K562 (cell line): Measurements from ENCODE around the gene HSPB6. TPM values are rescaled to one million over a fixed set of nuclear protein-coding genes. Genes with fewer than 3 reads are reported as not detected.

Experiments
- ATAC-seq: fragments of 200-7000 bp; cut with Tn5 transposase; 3 replicates; pipeline ENCODE4 v1.9.1; 2020; ENCODE audit warnings: moderate library complexity
- BruUV-seq: library from RNA; stranded (reverse); fragments of 400-500 nt; replicated peaks from 2 replicates; lab custom pipeline; 2021; lab: Mats Ljungman, UMichigan
- CTCF ChIA-PET: fragments of 300-600 bp; formaldehyde crosslinking; extraction: SDS; loops from one replicate; lab custom pipeline; 2021; ENCODE audit warnings: low intra/inter-chr PET ratio; lab: Yijun Ruan, JAX
- POLR2A ChIA-PET: fragments of 300-600, 350-650 bp; sonication (Branson Sonifier 250); formaldehyde crosslinking; extraction: SDS; loops from one replicate; lab custom pipeline; 2021; ENCODE audit warnings: antibody characterized with exemption, inconsistent platforms; lab: Yijun Ruan, JAX
- DNase-seq, 4 experiments: peaks; one replicate each; pipeline versions ENCODE4 v3.0.0 to v3.0.0-alpha.2; 2011 to 2018; ENCODE audit warnings: low spot score in 3 of 4, mixed read lengths in 3 of 4; ENCODE audit errors: extremely low read depth in 1 of 4
- FAIRE-seq: peaks from 2 replicates; lab custom pipeline; 2011; peaks lifted over from hg19 to GRCh38; lab: Jason Lieb, UNC
- H2AFZ ChIP-seq: 2 replicates; pipeline ENCODE4 v1.6.0; 2011; ENCODE audit warnings: low read depth, low read length, control low read depth, inconsistent platforms
- H3K27ac ChIP-seq: fragments of 200-600 bp; 3 replicates; pipeline ENCODE4 v1.8.0; 2011; ENCODE audit warnings: low read depth, mild to moderate bottlenecking, control low read depth, inconsistent platforms, low read length, moderate library complexity, mixed read lengths; ENCODE audit errors: extremely low read depth
- H3K27me3 ChIP-seq, 2 experiments: fragments of 300-600 bp in 1 of 2; 2 replicates in 1 of 2; 3 replicates in 1 of 2; pipeline versions ENCODE4 v1.6.0 to v1.8.0; 2011; ENCODE audit warnings: inconsistent platforms in 2 of 2, low read length in 2 of 2, mild to moderate bottlenecking in 1 of 2, mixed read lengths in 1 of 2, moderate library complexity in 1 of 2; ENCODE audit not compliant: control insufficient read depth in 2 of 2, insufficient read depth in 2 of 2
- H3K36me3 ChIP-seq: fragments of 300-600 bp; 3 replicates; pipeline ENCODE4 v1.8.0; 2011; ENCODE audit warnings: mild to moderate bottlenecking, low read length, inconsistent platforms; ENCODE audit not compliant: control insufficient read depth, insufficient read depth
- H3K4me1 ChIP-seq, 2 experiments: fragments of 200-600 bp in 1 of 2; replicated peaks in 1 of 2; 2 replicates in 1 of 2; 3 replicates in 1 of 2; pipeline versions ENCODE4 v1.5.1 to v1.8.0; 2011; ENCODE audit warnings: inconsistent platforms in 2 of 2, low read length in 2 of 2, mild to moderate bottlenecking in 1 of 2, mixed read lengths in 1 of 2, moderate library complexity in 1 of 2; ENCODE audit not compliant: control insufficient read depth in 2 of 2, insufficient read depth in 2 of 2
- H3K4me2 ChIP-seq: 2 replicates; pipeline ENCODE4 v1.6.1; 2011; ENCODE audit warnings: low read length, control low read depth, inconsistent platforms, mixed read lengths; ENCODE audit not compliant: insufficient read depth
- H3K4me3 ChIP-seq: fragments of 200-600 bp; sonication (generic), shearing (Covaris generic); 2 replicates; pipeline ENCODE4 v1.5.1; 2016; ENCODE audit warnings: control low read depth, inconsistent platforms
- H3K79me2 ChIP-seq: fragments of 200-600 bp; 3 replicates; pipeline ENCODE4 v1.8.0; 2011; ENCODE audit warnings: low read length, inconsistent platforms; ENCODE audit not compliant: control insufficient read depth, insufficient read depth
- H3K9ac ChIP-seq, 2 experiments: 2 replicates each; pipeline versions ENCODE4 v1.6.0 to v1.6.1; 2011; ENCODE audit warnings: low read depth in 2 of 2, low read length in 2 of 2, control low read depth in 1 of 2, inconsistent platforms in 1 of 2, mild to moderate bottlenecking in 1 of 2, mixed read lengths in 1 of 2; ENCODE audit not compliant: insufficient read depth in 1 of 2
- H3K9me1 ChIP-seq: one replicate; pipeline ENCODE4 v1.6.0; 2011; ENCODE audit warnings: inconsistent platforms, mild to moderate bottlenecking, low read length, moderate library complexity; ENCODE audit not compliant: control insufficient read depth, insufficient read depth
- H3K9me3 ChIP-seq: replicated peaks from 2 replicates; pipeline ENCODE4 v1.5.1; 2011; ENCODE audit warnings: low read depth, low read length, inconsistent platforms; ENCODE audit not compliant: control insufficient read depth, insufficient read depth
- H4K20me1 ChIP-seq: replicated peaks from 2 replicates; pipeline ENCODE4 v1.6.1; 2011; ENCODE audit warnings: low read length, inconsistent platforms, mixed read lengths; ENCODE audit not compliant: control insufficient read depth, insufficient read depth
- MLLT1 ChIP-seq, 2 experiments: fragments of 450-650 bp; IDR thresholded peaks; 2 replicates each; pipeline ENCODE4 v1.6.1; 2016
- POLR2G ChIP-seq: fragments of 200-400 bp; formaldehyde crosslinking; IDR thresholded peaks from 2 replicates; pipeline ENCODE4 v1.6.1; 2017; ENCODE audit warnings: low read depth, mild to moderate bottlenecking, antibody characterized with exemption, low read length, moderate library complexity
- RBFOX2 ChIP-seq: fragments of 200-400 bp; formaldehyde crosslinking; IDR thresholded peaks from 2 replicates; pipeline ENCODE4 v1.6.1; 2017; ENCODE audit warnings: low read depth, mild to moderate bottlenecking, low read length, moderate library complexity
- RNF219 ChIP-seq: fragments of 250-450 bp; sonication (Bioruptor Pico); IDR thresholded peaks from 2 replicates; pipeline ENCODE4 v1.5.0; 2022; ENCODE audit warnings: mild to moderate bottlenecking
- SMARCB1 ChIP-seq: IDR thresholded peaks from 2 replicates; pipeline ENCODE4 v1.6.1; 2011; ENCODE audit warnings: improper control_type of control experiment, low read depth; ENCODE audit not compliant: insufficient read length
- WGBS: fragments of 100-300 bp; shearing (Covaris generic); methylation state at CpG from one replicate; pipeline ENCODE4 v1.1.6; 2016; ENCODE audit warnings: low coverage, mixed read lengths; ENCODE audit not compliant: insufficient coverage; ENCODE audit errors: missing lambda C conversion rate; 5-methylcytosine and 5-hydroxymethylcytosine counted together
- in situ Hi-C: fragments of 300-500 bp; cut with MboI; formaldehyde crosslinking; loops from 4 replicates; pipeline ENCODE4 v1.15.0; 2018; ENCODE audit warnings: inconsistent platforms, mixed read lengths
- intact Hi-C: fragments of 100-400 bp; cut with micrococcal nuclease; formaldehyde crosslinking; loops from 2 replicates; pipeline ENCODE4 v1.14.2; 2022
- polyA plus RNA-seq, 8 experiments: library from polyadenylated mRNA; depleted of rRNA in 4 of 8; stranded (reverse) in 5 of 8; unstranded in 3 of 8; fragments of >200 nt; fragmentation: Nextera tagmentation in 2 of 8; fragmentation: Illumina TruSeq in 1 of 8; extraction: Ambion mirVana in 2 of 8; extraction: Trizol in 1 of 8; gene quantifications; 2 replicates each; pipeline versions ENCODE4 v1.2.1 to v1.2.3, GENCODE V29; 2011 to 2014; ENCODE audit warnings: inconsistent platforms in 1 of 8, missing spikeins in 1 of 8
- total RNA-seq, 7 experiments: library from RNA; depleted of rRNA in 6 of 7; stranded (reverse); fragments of >200 nt in 6 of 7; fragmentation: Illumina TruSeq in 2 of 7; extraction: Trizol in 2 of 7; gene quantifications; 2 replicates each; pipeline versions ENCODE4 v1.2.1 to v1.2.3, GENCODE V29; 2011 to 2021; ENCODE audit warnings: low replicate concordance in 1 of 7

Gene HSPB6
- total and polyA plus RNA-seq, 9 of the 15 experiments (the other 6 are each of a cell fraction or from before 2014, with no cell fraction given) = 0.55 TPM; not detected in 8

- BruUV-seq = no TSS peak
- no peak for TF ChIP-seq SMARCB1
- peak; percentile 3; the same call in 1 of the 2 replicates for TF ChIP-seq RBFOX2
- TF ChIP-seq RNF219 (CRISPR knock-in tag) = no peak
- peak; percentile 23; the same call in 1 of the 2 replicates for TF ChIP-seq POLR2G
- no peak for TF ChIP-seq MLLT1 (IDR thresholded peaks at IDR 0.05)
- Histone ChIP-seq H3K4me3 (no peak overlapping the region), H3K9ac (0 out of 4 replicates have a peak overlapping the region, but pooled peaks of 1 of the 2 experiments have one; percentile 32), H3K9me1 (no peaks in the 10 kb centered on the region), H3K4me2 (no peak overlapping the region), H3K79me2 (peaks cover 33% of the 10 kb centered on the region), H3K4me1 (peaks cover 7 to 33% of the 10 kb centered on the region in 2 experiments), H3K9me3 (no peaks in the 10 kb centered on the region), H4K20me1 (0 out of 2 replicates have a peak, but pooled peaks cover 11% of the 10 kb centered on the region), H2AFZ (no peak overlapping the region), H3K36me3 (peaks cover 82% of the 10 kb centered on the region; the same call in 2 of the 3 replicates), H3K27ac (no peak overlapping the region), H3K27me3 (no peaks in the 10 kb centered on the region)
- in situ Hi-C loops = no loop called here
- ChIA-PET POLR2A (interaction anchor here (0.7 to 3.2 kb wide), 5 partner anchors 12 to 1356 kb away, joined by 3 to 19 read pairs (median 8); partner anchors contain the start of genes PSENEN, U2AF1L4 and ZNF420), CTCF (no interaction called here)
- FAIRE-seq (no peak), ATAC-seq (no peak), DNase-seq (no peak)
- intact Hi-C loops = no loop called here
- WGBS = 100% methylated on average over 11 of the region's 16 CpGs
Measured at GRCh38 chr19:35722897-35723296, 33.9 kb downstream of the HSPB6 start.
